Measurements from ENCODE around the gene MEIS3. TPM values are rescaled to one million over a fixed set of nuclear protein-coding genes. Genes with fewer than 3 reads are reported as not detected.

MEIS3 gene
- total RNA-seq, 1 experiment from 2014 or later = 1.3 TPM

DNA sequence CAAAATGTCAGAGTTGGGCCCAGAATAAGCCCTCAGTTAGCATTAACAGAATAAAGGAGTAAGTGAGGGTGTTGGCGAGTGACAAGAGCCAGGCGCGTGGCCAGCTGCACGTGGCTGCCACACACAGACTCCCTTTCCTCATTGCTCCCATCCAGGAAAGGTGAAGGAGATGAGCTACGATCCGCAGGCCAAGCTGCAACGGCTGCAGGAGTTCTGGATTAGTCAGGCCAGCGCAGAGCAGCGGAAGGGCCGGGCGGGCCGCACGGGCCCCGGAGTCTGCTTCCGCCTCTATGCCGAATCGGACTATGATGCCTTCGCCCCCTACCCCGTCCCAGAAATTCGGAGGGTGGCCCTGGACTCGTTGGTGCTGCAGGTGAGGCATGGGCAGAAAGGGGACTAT is 57.0 kb downstream of the MEIS3 start:
- TF ChIP-seq EZH2 (IDR thresholded peaks at IDR 0.05; ENCODE audit: low read length, unreplicated experiment) (no peak), EZH2phosphoT487 (IDR thresholded peaks at IDR 0.05; ENCODE audit: borderline replicate concordance, low read length) (no peak)
- TF ChIP-seq, protein P1, sequence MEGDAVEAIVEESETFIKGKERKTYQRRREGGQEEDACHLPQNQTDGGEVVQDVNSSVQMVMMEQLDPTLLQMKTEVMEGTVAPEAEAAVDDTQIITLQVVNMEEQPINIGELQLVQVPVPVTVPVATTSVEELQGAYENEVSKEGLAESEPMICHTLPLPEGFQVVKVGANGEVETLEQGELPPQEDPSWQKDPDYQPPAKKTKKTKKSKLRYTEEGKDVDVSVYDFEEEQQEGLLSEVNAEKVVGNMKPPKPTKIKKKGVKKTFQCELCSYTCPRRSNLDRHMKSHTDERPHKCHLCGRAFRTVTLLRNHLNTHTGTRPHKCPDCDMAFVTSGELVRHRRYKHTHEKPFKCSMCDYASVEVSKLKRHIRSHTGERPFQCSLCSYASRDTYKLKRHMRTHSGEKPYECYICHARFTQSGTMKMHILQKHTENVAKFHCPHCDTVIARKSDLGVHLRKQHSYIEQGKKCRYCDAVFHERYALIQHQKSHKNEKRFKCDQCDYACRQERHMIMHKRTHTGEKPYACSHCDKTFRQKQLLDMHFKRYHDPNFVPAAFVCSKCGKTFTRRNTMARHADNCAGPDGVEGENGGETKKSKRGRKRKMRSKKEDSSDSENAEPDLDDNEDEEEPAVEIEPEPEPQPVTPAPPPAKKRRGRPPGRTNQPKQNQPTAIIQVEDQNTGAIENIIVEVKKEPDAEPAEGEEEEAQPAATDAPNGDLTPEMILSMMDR (conservative IDR thresholded peaks at IDR 0.05; ENCODE audit: low read depth, low read length) = no peak
- ATAC-seq = no peak
- ChIA-PET POLR2A (ENCODE audit: unreplicated experiment) (no interaction called here), CTCF (no interaction called here)
- H3F3A ChIP-seq (ENCODE audit: low read length, unreplicated experiment) = no peaks in the 10 kb centered on the region
- no peak overlapping the region for H3K27ac ChIP-seq (ENCODE audit: low read length)
- no peak overlapping the region for H3K4me2 ChIP-seq (ENCODE audit: low read length)
- H3K9ac ChIP-seq (ENCODE audit: low read length) = no peak overlapping the region
- H3K9me2 ChIP-seq (replicated peaks; ENCODE audit: low read length) = no peaks in the 10 kb centered on the region
- intact Hi-C loops (cut with micrococcal nuclease) = no loop called here
- H3K79me2 ChIP-seq (ENCODE audit: low read length) = no peaks in the 10 kb centered on the region
- no peak for DNase-seq
- peaks cover 5% of the 10 kb centered on the region for H3K36me3 ChIP-seq (ENCODE audit: low read depth, low read length)
- H3K4me3 ChIP-seq (ENCODE audit: low read length) = no peak overlapping the region
- no peaks in the 10 kb centered on the region for H3K27me3 ChIP-seq (ENCODE audit: low read length)
- no TSS peak for BruUV-seq (replicated peaks)
- H4K20me1 ChIP-seq (ENCODE audit: low read length) = no peaks in the 10 kb centered on the region
- no peaks in the 10 kb centered on the region for H3K4me1 ChIP-seq (ENCODE audit: insufficient read depth, low read length)
- H3K9me3 ChIP-seq (ENCODE audit: low read length) = no peaks in the 10 kb centered on the region
- no peak overlapping the region for H2AFZ ChIP-seq (ENCODE audit: low read length)

DNA sequence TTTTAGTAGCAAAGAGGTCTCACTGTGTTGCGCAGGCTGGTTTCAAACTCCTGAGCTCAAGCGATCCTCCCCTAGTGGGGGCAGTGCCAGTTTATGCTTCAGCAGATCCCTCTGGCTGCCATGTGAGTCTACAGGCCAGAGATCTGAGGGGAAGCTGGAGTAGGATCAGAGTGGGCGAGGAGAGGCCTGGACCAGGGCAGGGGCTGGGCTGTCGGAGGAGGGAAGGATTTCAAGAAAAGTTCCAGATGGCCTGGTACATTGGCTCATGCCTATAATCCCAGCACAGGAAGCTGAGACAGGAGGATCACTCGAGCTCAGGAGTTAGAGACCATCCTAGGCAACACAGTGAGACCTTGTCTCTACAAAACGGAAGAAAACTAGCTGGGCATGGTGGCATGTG is 60.4 kb downstream of the MEIS3 start:
- Histone ChIP-seq H3K27ac (ENCODE audit: low read length) (no peak overlapping the region), H3K4me1 (ENCODE audit: insufficient read depth, low read length) (no peaks in the 10 kb centered on the region), H3K9me3 (ENCODE audit: low read length) (no peaks in the 10 kb centered on the region), H3K4me2 (ENCODE audit: low read length) (no peak overlapping the region), H3F3A (ENCODE audit: low read length, unreplicated experiment) (no peaks in the 10 kb centered on the region), H3K9me2 (replicated peaks; ENCODE audit: low read length) (no peaks in the 10 kb centered on the region), H2AFZ (ENCODE audit: low read length) (no peak overlapping the region), H4K20me1 (ENCODE audit: low read length) (no peaks in the 10 kb centered on the region), H3K36me3 (ENCODE audit: low read depth, low read length) (peaks cover 15% of the 10 kb centered on the region), H3K27me3 (ENCODE audit: low read length) (no peaks in the 10 kb centered on the region), H3K79me2 (ENCODE audit: low read length) (no peaks in the 10 kb centered on the region), H3K4me3 (ENCODE audit: low read length) (no peak overlapping the region), H3K9ac (ENCODE audit: low read length) (no peak overlapping the region)
- TF ChIP-seq, protein P1 (conservative IDR thresholded peaks at IDR 0.05; ENCODE audit: low read depth, low read length) = no peak
- TF ChIP-seq EZH2 (IDR thresholded peaks at IDR 0.05; ENCODE audit: low read length, unreplicated experiment) = no peak
- intact Hi-C loops (cut with micrococcal nuclease) = no loop called here
- no TSS peak for BruUV-seq (replicated peaks)
- ChIA-PET CTCF (no interaction called here), POLR2A (ENCODE audit: unreplicated experiment) (no interaction called here)
- DNase-seq = no peak
- no peak for ATAC-seq

DNA sequence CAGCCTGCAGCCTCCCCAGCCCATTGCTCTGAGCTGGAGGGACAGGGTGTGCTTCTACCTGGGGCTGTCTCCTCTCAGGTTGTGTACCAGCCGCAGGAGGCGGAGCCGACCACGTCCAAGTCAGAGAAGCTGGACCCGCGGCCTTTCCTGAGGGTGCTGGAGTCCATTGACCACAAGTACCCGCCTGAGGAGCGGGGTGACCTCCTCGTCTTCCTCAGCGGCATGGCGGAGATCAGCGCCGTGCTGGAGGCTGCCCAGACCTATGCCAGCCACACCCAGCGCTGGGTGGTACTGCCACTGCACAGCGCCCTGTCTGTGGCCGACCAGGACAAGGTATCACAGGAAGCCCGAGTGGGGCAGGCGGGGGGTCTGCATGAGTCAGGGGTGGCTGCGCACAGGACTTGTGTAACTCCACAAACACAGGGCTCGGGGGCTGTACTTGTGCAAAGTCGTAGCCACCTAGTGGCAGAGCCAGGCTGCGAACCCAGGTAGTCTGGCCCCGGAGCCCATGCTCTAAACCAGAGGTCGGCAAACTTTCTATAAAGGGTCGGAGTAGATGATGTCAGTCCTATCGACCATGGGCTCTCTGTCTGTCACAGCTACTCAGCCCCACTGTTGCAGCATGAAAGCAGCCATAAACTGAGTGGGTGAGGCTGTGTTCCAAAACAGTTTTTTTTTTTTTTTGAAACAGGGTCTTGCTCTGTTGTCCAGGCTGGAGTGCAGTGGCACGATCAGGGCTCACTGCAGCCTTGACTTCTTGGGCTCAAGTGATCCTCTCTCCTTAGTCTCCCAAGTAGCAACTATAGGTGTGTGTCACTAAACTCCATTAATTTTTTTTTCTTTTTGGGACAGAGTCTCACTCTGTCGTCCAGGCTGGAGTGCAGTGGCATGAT is 61.3 kb downstream of the MEIS3 start:
- POLR2A ChIA-PET (ENCODE audit: unreplicated experiment) = no interaction called here
- Histone ChIP-seq H3K9me2 (replicated peaks; ENCODE audit: low read length) (no peaks in the 10 kb centered on the region), H3K27me3 (ENCODE audit: low read length) (no peaks in the 10 kb centered on the region), H4K20me1 (ENCODE audit: low read length) (no peaks in the 10 kb centered on the region), H3K9ac (ENCODE audit: low read length) (no peak overlapping the region), H3K9me3 (ENCODE audit: low read length) (no peaks in the 10 kb centered on the region), H3K79me2 (ENCODE audit: low read length) (0 out of 2 replicates have a peak, but pooled peaks cover 7% of the 10 kb centered on the region), H3K4me2 (ENCODE audit: low read length) (no peak overlapping the region), H3K27ac (ENCODE audit: low read length) (no peak overlapping the region), H3K4me1 (ENCODE audit: insufficient read depth, low read length) (no peaks in the 10 kb centered on the region), H2AFZ (ENCODE audit: low read length) (no peak overlapping the region), H3F3A (ENCODE audit: low read length, unreplicated experiment) (no peaks in the 10 kb centered on the region), H3K36me3 (ENCODE audit: low read depth, low read length) (peaks cover 18% of the 10 kb centered on the region), H3K4me3 (ENCODE audit: low read length) (no peak overlapping the region)
- TF ChIP-seq, protein P1 (conservative IDR thresholded peaks at IDR 0.05; ENCODE audit: low read depth, low read length) = peak; percentile 52
- no peak for TF ChIP-seq EZH2phosphoT487 (IDR thresholded peaks at IDR 0.05; ENCODE audit: borderline replicate concordance, low read length)
- ATAC-seq = peak; percentile 31; the same call in 1 of the 2 replicates
- BruUV-seq (replicated peaks) = no TSS peak
- DNase-seq = no peak
- CTCF ChIA-PET = no interaction called here
- intact Hi-C loops (cut with micrococcal nuclease) = no loop called here

All from PC-3 (cell line).